Gastrocnemius medialis (tissue), 4 donors: ENCODE measurements around the gene PICALM. TPM values are rescaled to one million over a fixed set of nuclear protein-coding genes. Genes with fewer than 3 reads are reported as not detected.

Source experiments
- ATAC-seq, 2 donors: fragments of 150-250 bp; one replicate each; pipeline ENCODE4 v1.9.1; 2016
- DNase-seq, 2 donors: peaks; one replicate each; pipeline ENCODE4 v3.0.0-alpha.2; 2019
- H3K27ac ChIP-seq, 4 donors: fragments of 200-600 bp; sonication (generic); 1 replicate in 1 of 4; 2 replicates in 3 of 4; pipeline ENCODE4 v1.5.1; 2016 to 2018; ENCODE audit warnings: mild to moderate bottlenecking in 2 of 4, moderate library complexity in 1 of 4
- H3K27me3 ChIP-seq, 3 donors: fragments of 200-600 bp; sonication (generic) in 2 of 3; 1 replicate in 1 of 3; 2 replicates in 2 of 3; pipeline versions ENCODE4 v1.5.1 to v1.6.0; 2016 to 2019; ENCODE audit warnings: mild to moderate bottlenecking in 1 of 3, moderate library complexity in 1 of 3
- H3K36me3 ChIP-seq, 2 donors: fragments of 200-600 bp; sonication (generic) in 1 of 2; one replicate each; pipeline ENCODE4 v1.5.1; 2017 to 2018
- H3K4me1 ChIP-seq, 2 donors: fragments of 200-600 bp; sonication (generic) in 1 of 2; one replicate each; pipeline ENCODE4 v1.5.1; 2016 to 2017; ENCODE audit warnings: mild to moderate bottlenecking in 2 of 2
- H3K4me3 ChIP-seq, 4 donors: fragments of 200-600 bp; sonication (generic) in 3 of 4; 1 replicate in 1 of 4; 2 replicates in 3 of 4; pipeline ENCODE4 v1.5.1; 2016 to 2019; ENCODE audit warnings: mild to moderate bottlenecking in 2 of 4
- H3K9me3 ChIP-seq, 3 donors: fragments of 200-600 bp; sonication (generic) in 2 of 3; 1 replicate in 1 of 3; 2 replicates in 2 of 3; pipeline ENCODE4 v1.5.1; 2016 to 2019
- CTCF ChIP-seq, 5 experiments: fragments of 450-650 bp in 3 of 5; fragments of 200-600 bp in 2 of 5; sonication (generic) in 2 of 5; IDR thresholded peaks in 4 of 5; conservative IDR thresholded peaks in 1 of 5; 1 replicate in 4 of 5; 2 replicates in 1 of 5; pipeline ENCODE4 v1.5.1; 2016 to 2019; ENCODE audit warnings: antibody characterized with exemption in 5 of 5, mild to moderate bottlenecking in 3 of 5, moderate library complexity in 3 of 5
- POLR2A ChIP-seq, 2 donors: fragments of 450-650 bp; IDR thresholded peaks; one replicate each; pipeline ENCODE4 v1.6.1; 2017; ENCODE audit warnings: antibody characterized with exemption in 2 of 2, mild to moderate bottlenecking in 2 of 2, moderate library complexity in 2 of 2
- in situ Hi-C, 4 donors: fragments of 200-750 bp; cut with MboI; loops; one replicate each; pipeline versions ENCODE4 v1.15.0 to v1.8.0; 2017; ENCODE audit warnings: low sequenced_read_pairs in 4 of 4
- intact Hi-C: fragments of 100-400 bp; cut with DNase I; formaldehyde crosslinking; loops from one replicate; pipeline ENCODE4 v1.15.1; 2023; ENCODE audit warnings: low total_unique reads
- total RNA-seq, 4 donors: library from RNA; depleted of rRNA; stranded (reverse); fragments of >200 nt; gene quantifications; one replicate each; pipeline versions ENCODE4 v1.1.0 to v1.2.3, GENCODE V29; 2016

PICALM gene
- total RNA-seq, 4 donors from 2014 or later = 82.3 to 125 (median 107) TPM

GRCh38 chr11:86073948-86074347 is 5.1 kb upstream of the PICALM start:
- Histone ChIP-seq H3K27me3 (no peaks in the 10 kb centered on the region), H3K4me1 (peaks cover 12 to 15% of the 10 kb centered on the region in 2 donors), H3K4me3 (no peak overlapping the region), H3K9me3 (no peaks in the 10 kb centered on the region), H3K36me3 (no peaks in the 10 kb centered on the region), H3K27ac (no peak overlapping the region)
- TF ChIP-seq CTCF (IDR thresholded peaks at IDR 0.05 in 4 of 5, conservative IDR thresholded peaks at IDR 0.05 in 1 of 5) (no peak), POLR2A (IDR thresholded peaks at IDR 0.05) (no peak)
- no peak for DNase-seq
- intact Hi-C loops = no loop called here
- no peak for ATAC-seq
- in situ Hi-C loops = loop anchor here in 2 of 4 donors (10.0 to 25.0 kb wide), 2 partner anchors 101 to 437 kb away; partner anchors contain the start of genes DLG2 (in 1 of the 2), TMEM126A (in 1 of the 2) and TMEM126B (in 1 of the 2)

GRCh38 chr11:86072211-86072610 is 3.3 kb upstream of the PICALM start:
- Histone ChIP-seq H3K27ac (no peak overlapping the region), H3K4me1 (peaks cover 12 to 15% of the 10 kb centered on the region in 2 donors), H3K36me3 (no peaks in the 10 kb centered on the region), H3K27me3 (no peaks in the 10 kb centered on the region), H3K4me3 (no peak overlapping the region), H3K9me3 (no peaks in the 10 kb centered on the region)
- in situ Hi-C loops (loop anchor here in 2 of 4 donors (10.0 to 25.0 kb wide), 2 partner anchors 103 to 435 kb away; partner anchors contain the start of genes DLG2 (in 1 of the 2), TMEM126A (in 1 of the 2) and TMEM126B (in 1 of the 2)), intact Hi-C loops (no loop called here)
- no peak for DNase-seq
- no peak for ATAC-seq
- TF ChIP-seq POLR2A (IDR thresholded peaks at IDR 0.05) = no peak
- no peak for TF ChIP-seq CTCF (IDR thresholded peaks at IDR 0.05 in 4 of 5, conservative IDR thresholded peaks at IDR 0.05 in 1 of 5)

- intact Hi-C loops = no loop called here
Measured at GRCh38 chr11:86070142-86071056, 1.5 kb upstream of the PICALM start.

More at GRCh38 chr11:86070142-86071056, 1.5 kb upstream of the PICALM start:
- ATAC-seq = no peak
- TF ChIP-seq CTCF (IDR thresholded peaks at IDR 0.05 in 4 of 5, conservative IDR thresholded peaks at IDR 0.05 in 1 of 5) = no peak
- TF ChIP-seq POLR2A (IDR thresholded peaks at IDR 0.05) = no peak
- peak overlapping the region; percentile 97 to 100 (median 98) for H3K27ac ChIP-seq
- H3K9me3 ChIP-seq = no peaks in the 10 kb centered on the region
- peaks cover 22 to 24% of the 10 kb centered on the region in 2 donors for H3K4me1 ChIP-seq
- H3K27me3 ChIP-seq = no peaks in the 10 kb centered on the region
- no peaks in the 10 kb centered on the region for H3K36me3 ChIP-seq
- H3K4me3 ChIP-seq = peak overlapping the region in 2 of 4 donors; percentile 80 to 100
- DNase-seq = no peak
- in situ Hi-C loops = loop anchor here in 2 of 4 donors (10.0 to 25.0 kb wide), 2 partner anchors 104 to 433 kb away; partner anchors contain the start of genes DLG2 (in 1 of the 2), TMEM126A (in 1 of the 2) and TMEM126B (in 1 of the 2)
